HepG2 (cell line): ENCODE measurements around the gene OLFM2. TPM values are rescaled to one million over a fixed set of nuclear protein-coding genes. Genes with fewer than 3 reads are reported as not detected.
A peak's percentile ranks its signal among the peaks of the same experiment; 100 is the strongest.

ENCODE experiments used
- DNMT1 ChIP-seq: sonication (generic); formaldehyde crosslinking; IDR thresholded peaks from 2 replicates; pipeline ENCODE4 v1.5.1; 2020; ENCODE audit warnings: mild to moderate bottlenecking, missing genetic modification reagents
- GATAD1 ChIP-seq: IDR thresholded peaks from 2 replicates; pipeline ENCODE4 v1.6.1; 2016; ENCODE audit warnings: missing genetic modification reagents, missing compliant biosample characterization
- GZF1 ChIP-seq: sonication (generic); formaldehyde crosslinking; IDR thresholded peaks from 2 replicates; pipeline ENCODE4 v1.5.1; 2020; ENCODE audit warnings: mild to moderate bottlenecking, missing genetic modification reagents
- ISL2 ChIP-seq: sonication (generic); formaldehyde crosslinking; IDR thresholded peaks from 2 replicates; pipeline ENCODE4 v1.5.0; 2020; ENCODE audit warnings: missing genetic modification reagents
- KAT8 ChIP-seq: IDR thresholded peaks from 2 replicates; pipeline ENCODE4 v1.6.1; 2016; ENCODE audit warnings: missing genetic modification reagents, missing compliant biosample characterization
- KDM5B ChIP-seq: sonication (generic); formaldehyde crosslinking; IDR thresholded peaks from 2 replicates; pipeline ENCODE4 v1.4.0; 2020; ENCODE audit warnings: missing genetic modification reagents, mild to moderate bottlenecking, borderline replicate concordance
- NFE2 ChIP-seq: sonication (generic); formaldehyde crosslinking; IDR thresholded peaks from 2 replicates; pipeline ENCODE4 v1.4.0; 2020; ENCODE audit warnings: missing genetic modification reagents
- PHF21A ChIP-seq: sonication (generic); formaldehyde crosslinking; IDR thresholded peaks from 2 replicates; pipeline ENCODE4 v1.5.0; 2020; ENCODE audit warnings: mild to moderate bottlenecking, missing genetic modification reagents
- RAD21 ChIP-seq: fragments of 450-650 bp; formaldehyde crosslinking; IDR thresholded peaks from 2 replicates; pipeline ENCODE4 v1.5.0; 2020; ENCODE audit warnings: mild to moderate bottlenecking
- RFXANK ChIP-seq: IDR thresholded peaks from 2 replicates; pipeline ENCODE4 v1.6.1; 2016
- SCMH1 ChIP-seq: sonication (generic); formaldehyde crosslinking; IDR thresholded peaks from 2 replicates; pipeline ENCODE4 v1.9.0; 2021; ENCODE audit warnings: missing genetic modification reagents, mild to moderate bottlenecking, borderline replicate concordance
- SKI ChIP-seq: fragments of 450-650 bp; IDR thresholded peaks from one replicate; pipeline ENCODE4 v1.6.1; 2018; ENCODE audit warnings: mild to moderate bottlenecking; ENCODE audit not compliant: partially characterized antibody
- STAG1 ChIP-seq: sonication (generic); formaldehyde crosslinking; IDR thresholded peaks from 2 replicates; pipeline ENCODE4 v1.4.0; 2020; ENCODE audit warnings: missing genetic modification reagents
- YY1 ChIP-seq: IDR thresholded peaks from 2 replicates; pipeline ENCODE4 v1.6.1; 2011; ENCODE audit warnings: low read length, low read depth, moderate library complexity, mild to moderate bottlenecking; ENCODE audit not compliant: insufficient read depth, insufficient replicate concordance
- ZFX ChIP-seq: sonication (generic); formaldehyde crosslinking; IDR thresholded peaks from 2 replicates; pipeline ENCODE4 v1.4.0; 2020; ENCODE audit warnings: mild to moderate bottlenecking, low read depth, missing genetic modification reagents, moderate library complexity
- ZNF33B ChIP-seq: sonication (generic); formaldehyde crosslinking; IDR thresholded peaks from 2 replicates; pipeline ENCODE4 v1.5.1; 2020; ENCODE audit warnings: mild to moderate bottlenecking, missing genetic modification reagents
- ZNF350 ChIP-seq: sonication (generic); formaldehyde crosslinking; IDR thresholded peaks from 2 replicates; pipeline ENCODE4 v1.4.0; 2020; ENCODE audit warnings: mild to moderate bottlenecking, low read depth, missing genetic modification reagents, borderline replicate concordance
- ZNF501 ChIP-seq: sonication (generic); formaldehyde crosslinking; IDR thresholded peaks from 2 replicates; pipeline ENCODE4 v1.5.1; 2020; ENCODE audit warnings: mild to moderate bottlenecking, moderate library complexity, missing genetic modification reagents
- ZNF75D ChIP-seq: sonication (generic); formaldehyde crosslinking; IDR thresholded peaks from 2 replicates; pipeline ENCODE4 v1.8.1; 2023; ENCODE audit warnings: missing genetic modification reagents, mild to moderate bottlenecking, borderline replicate concordance
- ZNF782 ChIP-seq: sonication (generic); formaldehyde crosslinking; IDR thresholded peaks from 2 replicates; pipeline ENCODE4 v1.4.0; 2020; ENCODE audit warnings: missing genetic modification reagents, mild to moderate bottlenecking, borderline replicate concordance
- ZNF883 ChIP-seq: sonication (generic); formaldehyde crosslinking; IDR thresholded peaks from 2 replicates; pipeline ENCODE4 v1.5.1; 2020; ENCODE audit warnings: mild to moderate bottlenecking, missing genetic modification reagents; ENCODE audit errors: not compliant biosample characterization
- polyA plus RNA-seq, 8 experiments: library from polyadenylated mRNA; depleted of rRNA in 3 of 8; stranded (reverse) in 7 of 8; unstranded in 1 of 8; fragments of >200 nt; fragmentation: Illumina TruSeq in 4 of 8; extraction: Trizol in 4 of 8; gene quantifications; 2 replicates each; pipeline versions ENCODE4 v1.2.1 to v1.2.3, GENCODE V29; 2011 to 2016; ENCODE audit warnings: low read depth in 4 of 8, missing spikeins in 1 of 8, mixed read lengths in 1 of 8; ENCODE audit not compliant: insufficient read depth in 1 of 8
- total RNA-seq, 5 experiments: library from RNA; depleted of rRNA; stranded (reverse); fragments of >200 nt; fragmentation: Illumina TruSeq; extraction: Trizol; gene quantifications; 2 replicates each; pipeline ENCODE4 v1.2.3, GENCODE V29; 2016; ENCODE audit warnings: low read depth in 1 of 5
- TF ChIP-seq, protein P1 (sequence below): sonication (generic); formaldehyde crosslinking; IDR thresholded peaks from 2 replicates; pipeline ENCODE4 v1.5.0; 2020; ENCODE audit warnings: mild to moderate bottlenecking, missing genetic modification reagents, borderline replicate concordance
- TF ChIP-seq, protein P2 (sequence below): IDR thresholded peaks from 2 replicates; pipeline ENCODE4 v1.6.1; 2016; ENCODE audit warnings: low read depth, control low read depth

Gene OLFM2
- total and polyA plus RNA-seq, 2 of the 13 experiments (the other 11 are each of a cell fraction or from before 2014, with no cell fraction given), result 0.20 to 0.51 TPM

DNA sequence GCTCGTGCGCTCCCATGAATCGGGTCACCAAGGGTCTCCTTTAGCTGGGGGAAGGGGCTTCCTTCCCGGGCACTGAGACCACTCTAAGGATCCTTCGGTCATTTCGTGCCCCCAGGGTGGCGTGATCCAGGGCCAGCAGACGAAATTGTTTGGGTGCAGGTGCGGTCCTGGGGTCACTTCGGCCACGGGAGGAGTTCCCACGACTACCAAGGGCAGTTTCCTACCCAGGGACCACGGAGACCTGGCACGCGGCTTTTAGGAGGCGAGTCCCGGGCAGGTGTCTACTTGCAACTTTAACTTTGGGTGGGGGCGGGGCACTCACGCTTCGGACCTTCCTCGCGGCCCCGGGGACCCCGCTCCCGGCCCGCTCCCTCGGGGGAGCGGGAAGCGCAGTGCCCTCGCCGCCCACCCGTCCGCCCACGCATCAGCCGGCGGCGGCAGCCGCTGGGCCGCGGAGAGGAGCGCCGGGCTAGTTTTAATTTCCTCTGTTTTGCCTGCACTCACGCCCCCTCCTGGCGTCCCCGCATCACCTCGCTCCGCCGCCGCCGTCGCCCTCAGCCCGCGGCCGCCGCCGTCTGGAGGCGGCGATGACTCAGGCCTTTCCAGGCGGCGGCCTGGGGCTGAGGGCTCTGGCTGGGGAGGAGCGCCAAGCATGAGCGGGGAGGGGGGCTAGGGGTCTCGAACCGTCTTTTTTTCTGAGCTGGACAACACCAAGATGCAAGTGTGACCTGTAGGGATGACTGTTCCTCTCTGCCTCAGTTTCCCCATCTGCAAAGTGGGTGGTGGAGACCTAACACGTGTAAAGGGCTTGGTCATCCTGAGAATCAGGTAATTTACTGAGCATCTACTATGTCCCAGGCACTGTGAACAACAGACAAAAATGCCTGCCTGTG, 21.8 kb downstream of the OLFM2 start (continued):
- TF ChIP-seq, protein P1, sequence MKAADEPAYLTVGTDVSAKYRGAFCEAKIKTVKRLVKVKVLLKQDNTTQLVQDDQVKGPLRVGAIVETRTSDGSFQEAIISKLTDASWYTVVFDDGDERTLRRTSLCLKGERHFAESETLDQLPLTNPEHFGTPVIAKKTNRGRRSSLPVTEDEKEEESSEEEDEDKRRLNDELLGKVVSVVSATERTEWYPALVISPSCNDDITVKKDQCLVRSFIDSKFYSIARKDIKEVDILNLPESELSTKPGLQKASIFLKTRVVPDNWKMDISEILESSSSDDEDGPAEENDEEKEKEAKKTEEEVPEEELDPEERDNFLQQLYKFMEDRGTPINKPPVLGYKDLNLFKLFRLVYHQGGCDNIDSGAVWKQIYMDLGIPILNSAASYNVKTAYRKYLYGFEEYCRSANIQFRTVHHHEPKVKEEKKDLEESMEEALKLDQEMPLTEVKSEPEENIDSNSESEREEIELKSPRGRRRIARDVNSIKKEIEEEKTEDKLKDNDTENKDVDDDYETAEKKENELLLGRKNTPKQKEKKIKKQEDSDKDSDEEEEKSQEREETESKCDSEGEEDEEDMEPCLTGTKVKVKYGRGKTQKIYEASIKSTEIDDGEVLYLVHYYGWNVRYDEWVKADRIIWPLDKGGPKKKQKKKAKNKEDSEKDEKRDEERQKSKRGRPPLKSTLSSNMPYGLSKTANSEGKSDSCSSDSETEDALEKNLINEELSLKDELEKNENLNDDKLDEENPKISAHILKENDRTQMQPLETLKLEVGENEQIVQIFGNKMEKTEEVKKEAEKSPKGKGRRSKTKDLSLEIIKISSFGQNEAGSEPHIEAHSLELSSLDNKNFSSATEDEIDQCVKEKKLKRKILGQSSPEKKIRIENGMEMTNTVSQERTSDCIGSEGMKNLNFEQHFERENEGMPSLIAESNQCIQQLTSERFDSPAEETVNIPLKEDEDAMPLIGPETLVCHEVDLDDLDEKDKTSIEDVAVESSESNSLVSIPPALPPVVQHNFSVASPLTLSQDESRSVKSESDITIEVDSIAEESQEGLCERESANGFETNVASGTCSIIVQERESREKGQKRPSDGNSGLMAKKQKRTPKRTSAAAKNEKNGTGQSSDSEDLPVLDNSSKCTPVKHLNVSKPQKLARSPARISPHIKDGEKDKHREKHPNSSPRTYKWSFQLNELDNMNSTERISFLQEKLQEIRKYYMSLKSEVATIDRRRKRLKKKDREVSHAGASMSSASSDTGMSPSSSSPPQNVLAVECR, result peak; percentile 25; the same call in 1 of the 2 replicates
- TF ChIP-seq, protein P2, sequence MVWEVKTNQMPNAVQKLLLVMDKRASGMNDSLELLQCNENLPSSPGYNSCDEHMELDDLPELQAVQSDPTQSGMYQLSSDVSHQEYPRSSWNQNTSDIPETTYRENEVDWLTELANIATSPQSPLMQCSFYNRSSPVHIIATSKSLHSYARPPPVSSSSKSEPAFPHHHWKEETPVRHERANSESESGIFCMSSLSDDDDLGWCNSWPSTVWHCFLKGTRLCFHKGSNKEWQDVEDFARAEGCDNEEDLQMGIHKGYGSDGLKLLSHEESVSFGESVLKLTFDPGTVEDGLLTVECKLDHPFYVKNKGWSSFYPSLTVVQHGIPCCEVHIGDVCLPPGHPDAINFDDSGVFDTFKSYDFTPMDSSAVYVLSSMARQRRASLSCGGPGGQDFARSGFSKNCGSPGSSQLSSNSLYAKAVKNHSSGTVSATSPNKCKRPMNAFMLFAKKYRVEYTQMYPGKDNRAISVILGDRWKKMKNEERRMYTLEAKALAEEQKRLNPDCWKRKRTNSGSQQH (CRISPR knock-in tag), result no peak
- no peak for TF ChIP-seq KDM5B (CRISPR knock-in tag)
- TF ChIP-seq KAT8 (CRISPR knock-in tag), result no peak
- TF ChIP-seq ZFX (CRISPR knock-in tag), result peak; percentile 23; the same call in 1 of the 2 replicates
- 0 out of 2 replicates have a peak, but pooled peaks have one; percentile 20 for TF ChIP-seq ISL2 (CRISPR knock-in tag)
- TF ChIP-seq RAD21 (CRISPR knock-in tag), result peak; percentile 87
- no peak for TF ChIP-seq ZNF33B
- peak; percentile 70 for TF ChIP-seq STAG1 (CRISPR knock-in tag)
- 0 out of 2 replicates have a peak, but pooled peaks have one; percentile 44 for TF ChIP-seq ZNF501
- TF ChIP-seq SCMH1 (CRISPR knock-in tag), result no peak
- TF ChIP-seq SKI, result peak; percentile 92
- peak; percentile 52 for TF ChIP-seq YY1
- TF ChIP-seq NFE2 (CRISPR knock-in tag), result peak; percentile 62; the same call in 1 of the 2 replicates
- no peak for TF ChIP-seq ZNF350 (CRISPR knock-in tag)
- 0 out of 2 replicates have a peak, but pooled peaks have one; percentile 26 for TF ChIP-seq PHF21A (CRISPR knock-in tag)
- no peak for TF ChIP-seq RFXANK (CRISPR knock-in tag)
- TF ChIP-seq ZNF75D (CRISPR knock-in tag), result no peak
- TF ChIP-seq GATAD1 (CRISPR knock-in tag), result 0 out of 2 replicates have a peak, but pooled peaks have one; percentile 21
- peak; percentile 30 for TF ChIP-seq ZNF883
- TF ChIP-seq DNMT1 (CRISPR knock-in tag), result no peak
- no peak for TF ChIP-seq GZF1
- 0 out of 2 replicates have a peak, but pooled peaks have one; percentile 47 for TF ChIP-seq ZNF782
